EH (cell line): ENCODE results near the gene ARL6IP4.
"Not testable (repeated sequence)": the region's sequence is repeated elsewhere in the genome, so short reads cannot be mapped to it uniquely, and the experiment has no call there.

Experiments
- DNase-seq: peaks from one replicate; pipeline ENCODE4 v3.0.0-alpha.2; 2015; ENCODE audit warnings: low read depth

ARL6IP4 gene

GRCh38 chr12:123011701-123012100 lies 31.2 kb downstream of the ARL6IP4 start:
- DNase-seq: no peak

- no peak for DNase-seq
Measured at GRCh38 chr12:123013185-123014095, 33.0 kb downstream of the ARL6IP4 start.

GRCh38 chr12:123014473-123014872 lies 34.0 kb downstream of the ARL6IP4 start:
- not testable (repeated sequence) for DNase-seq

GRCh38 chr12:123017753-123018152 lies 37.3 kb downstream of the ARL6IP4 start:
- no peak for DNase-seq

GRCh38 chr12:123019841-123020138 lies 39.3 kb downstream of the ARL6IP4 start:
- no peak for DNase-seq

- DNase-seq: no peak
Measured at GRCh38 chr12:123021688-123022604, 41.5 kb downstream of the ARL6IP4 start.

GRCh38 chr12:123022846-123023245 lies 42.4 kb downstream of the ARL6IP4 start:
- no peak for DNase-seq

GRCh38 chr12:123024819-123025391 lies 44.4 kb downstream of the ARL6IP4 start:
- peak; percentile 47 for DNase-seq

GRCh38 chr12:123026094-123026853 lies 45.8 kb downstream of the ARL6IP4 start:
- no peak for DNase-seq

- DNase-seq: no peak
Measured at GRCh38 chr12:123027726-123028445, 47.4 kb downstream of the ARL6IP4 start.

- no peak for DNase-seq
Measured at GRCh38 chr12:123028475-123028874, 48.0 kb downstream of the ARL6IP4 start.

GRCh38 chr12:123029550-123029949 lies 49.1 kb downstream of the ARL6IP4 start:
- no peak for DNase-seq

GRCh38 chr12:123030686-123031085 lies 50.2 kb downstream of the ARL6IP4 start:
- DNase-seq: no peak

- no peak for DNase-seq
Measured at GRCh38 chr12:123031171-123031845, 50.8 kb downstream of the ARL6IP4 start.
